GM12878 (cell line): Measurements from ENCODE around the gene REV1. TPM values are rescaled to one million over a fixed set of nuclear protein-coding genes. Genes with fewer than 3 reads are reported as not detected.

Source experiments
- ATAC-seq: fragments of 200-7000 bp; cut with Tn5 transposase; 3 replicates; pipeline ENCODE4 v1.9.1; 2020; ENCODE audit warnings: mild to moderate bottlenecking, moderate library complexity
- BruUV-seq: library from RNA; stranded (reverse); fragments of 400-500 nt; replicated peaks from 2 replicates; lab custom pipeline; 2021; lab: Mats Ljungman, UMichigan
- CTCF ChIA-PET: fragments of 300-600 bp; sonication (Branson Sonifier 250); formaldehyde crosslinking; extraction: SDS; loops from one replicate; lab custom pipeline; 2021; ENCODE audit warnings: inconsistent platforms; lab: Yijun Ruan, JAX
- POLR2A ChIA-PET: fragments of 350-600 bp; formaldehyde crosslinking; extraction: SDS; loops from one replicate; lab custom pipeline; 2021; ENCODE audit warnings: inconsistent platforms; lab: Charles Lee
- RAD21 ChIA-PET: fragments of 300-600 bp; sonication (Branson Sonifier 250); formaldehyde crosslinking; loops from one replicate; lab custom pipeline; 2023; ENCODE audit warnings: antibody characterized with exemption; ENCODE audit not compliant: unreplicated experiment; lab: Charles Lee
- SMC1A ChIA-PET: fragments of 300-600 bp; sonication (Branson Sonifier 250); formaldehyde crosslinking; loops from one replicate; lab custom pipeline; 2023; ENCODE audit not compliant: unreplicated experiment, uncharacterized antibody; lab: Charles Lee
- DNase-seq: peaks from one replicate; pipeline ENCODE4 v3.0.0-alpha.2; 2011; ENCODE audit warnings: low read depth, low spot score
- FAIRE-seq: peaks from 3 replicates; lab custom pipeline; 2011; peaks lifted over from hg19 to GRCh38; lab: Jason Lieb, UNC
- H2AFZ ChIP-seq: 2 replicates; pipeline ENCODE4 v1.6.0; 2011; ENCODE audit warnings: low read depth, low read length, control low read depth; ENCODE audit not compliant: control insufficient read depth
- H3K27ac ChIP-seq: 2 replicates; pipeline ENCODE4 v1.5.1; 2011; ENCODE audit warnings: control low read depth; ENCODE audit not compliant: control insufficient read depth, insufficient read depth
- H3K27me3 ChIP-seq, 2 experiments: replicated peaks in 1 of 2; 2 replicates each; pipeline versions ENCODE4 v1.6.0 to v1.6.1; 2011; ENCODE audit warnings: low read length in 1 of 2; ENCODE audit not compliant: control insufficient read depth in 2 of 2, insufficient read depth in 2 of 2
- H3K36me3 ChIP-seq, 2 experiments: 2 replicates each; pipeline ENCODE4 v1.5.1; 2011; ENCODE audit warnings: low read length in 1 of 2; ENCODE audit not compliant: control insufficient read depth in 2 of 2, insufficient read depth in 2 of 2
- H3K4me1 ChIP-seq: 2 replicates; pipeline ENCODE4 v1.6.1; 2011; ENCODE audit warnings: mild to moderate bottlenecking, low read length, moderate library complexity, mixed read lengths; ENCODE audit not compliant: control insufficient read depth, insufficient read depth
- H3K4me2 ChIP-seq: 2 replicates; pipeline ENCODE4 v1.6.0; 2011; ENCODE audit warnings: control low read depth; ENCODE audit not compliant: control insufficient read depth, insufficient read depth
- H3K4me3 ChIP-seq: fragments of 200-600 bp; sonication (generic); 2 replicates; pipeline ENCODE4 v1.5.1; 2016
- H3K79me2 ChIP-seq: 2 replicates; pipeline ENCODE4 v1.6.0; 2011; ENCODE audit warnings: low read length; ENCODE audit not compliant: control insufficient read depth, insufficient read depth
- H3K9ac ChIP-seq: 2 replicates; pipeline ENCODE4 v1.8.0; 2011; ENCODE audit warnings: low read length, control low read depth, mixed read lengths; ENCODE audit not compliant: control insufficient read depth, insufficient read depth
- H3K9me3 ChIP-seq: replicated peaks from 3 replicates; pipeline ENCODE4 v1.5.1; 2011; ENCODE audit warnings: mild to moderate bottlenecking, low read length; ENCODE audit not compliant: control insufficient read depth, insufficient read depth
- H4K20me1 ChIP-seq: 2 replicates; pipeline ENCODE4 v1.6.0; 2011; ENCODE audit not compliant: control insufficient read depth, insufficient read depth
- IKZF2 ChIP-seq, 2 experiments: fragments of 450-650 bp; IDR thresholded peaks; 2 replicates each; pipeline ENCODE4 v1.6.1; 2017; ENCODE audit warnings: mild to moderate bottlenecking in 2 of 2, moderate library complexity in 2 of 2
- NFYA ChIP-seq: IDR thresholded peaks from 2 replicates; pipeline ENCODE4 v1.6.1; 2011; ENCODE audit warnings: low read depth, mild to moderate bottlenecking, low read length, improper control_type of control experiment, borderline replicate concordance
- SMAD1 ChIP-seq: fragments of 450-650 bp; IDR thresholded peaks from 2 replicates; pipeline ENCODE4 v1.6.1; 2018; ENCODE audit warnings: mild to moderate bottlenecking, low read depth; ENCODE audit not compliant: partially characterized antibody
- TAF1 ChIP-seq: IDR thresholded peaks from 2 replicates; pipeline ENCODE4 v1.6.1; 2011; ENCODE audit warnings: mild to moderate bottlenecking, low read depth, low read length, borderline replicate concordance
- TCF3 ChIP-seq: IDR thresholded peaks from 2 replicates; pipeline ENCODE4 v1.6.1; 2012; ENCODE audit warnings: low read depth, mild to moderate bottlenecking, low read length, borderline replicate concordance; ENCODE audit not compliant: insufficient read depth
- WGBS: methylation state at CpG from one replicate; pipeline ENCODE4 v1.1.6; 2016; ENCODE audit warnings: low lambda C conversion rate; ENCODE audit not compliant: insufficient replicate concordance, insufficient coverage; ENCODE audit errors: missing lambda C conversion rate; 5-methylcytosine and 5-hydroxymethylcytosine counted together
- in situ Hi-C: fragments of 300-500 bp; cut with MboI; formaldehyde crosslinking; loops from 9 replicates; pipeline ENCODE4 v1.14.3; 2018; ENCODE audit warnings: mixed read lengths
- intact Hi-C: fragments of 100-400 bp; cut with micrococcal nuclease; formaldehyde crosslinking; loops from one replicate; pipeline ENCODE4 v1.14.2; 2022; ENCODE audit not compliant: unreplicated experiment
- polyA plus RNA-seq, 11 experiments: library from polyadenylated mRNA; depleted of rRNA in 4 of 11; unstranded in 6 of 11; stranded (reverse) in 5 of 11; fragments of >200 nt; fragmentation: Nextera tagmentation in 4 of 11; fragmentation: Illumina TruSeq in 1 of 11; extraction: Ambion mirVana in 4 of 11; extraction: Trizol in 1 of 11; gene quantifications; 1 replicate in 1 of 11; 2 replicates in 10 of 11; pipeline versions ENCODE4 v1.2.1 to v1.2.3, GENCODE V29; 2011 to 2016; ENCODE audit warnings: inconsistent platforms in 2 of 11, missing spikeins in 2 of 11, low read depth in 1 of 11
- total RNA-seq, 4 experiments: library from RNA; depleted of rRNA in 3 of 4; stranded (reverse); fragments of >200 nt in 3 of 4; fragmentation: Illumina TruSeq in 1 of 4; extraction: Trizol in 1 of 4; gene quantifications; 2 replicates each; pipeline versions ENCODE4 v1.2.1 to v1.2.3, GENCODE V29; 2013 to 2021
- TF ChIP-seq, protein P1 (sequence below): fragments of 450-650 bp; IDR thresholded peaks from 2 replicates; pipeline ENCODE4 v1.6.1; 2016; ENCODE audit warnings: mild to moderate bottlenecking

The REV1 gene
- total and polyA plus RNA-seq, 10 of the 15 experiments (the other 5 are each of a cell fraction or from before 2014, with no cell fraction given): 11.3 to 46.8 (median 29.0) TPM

DNA sequence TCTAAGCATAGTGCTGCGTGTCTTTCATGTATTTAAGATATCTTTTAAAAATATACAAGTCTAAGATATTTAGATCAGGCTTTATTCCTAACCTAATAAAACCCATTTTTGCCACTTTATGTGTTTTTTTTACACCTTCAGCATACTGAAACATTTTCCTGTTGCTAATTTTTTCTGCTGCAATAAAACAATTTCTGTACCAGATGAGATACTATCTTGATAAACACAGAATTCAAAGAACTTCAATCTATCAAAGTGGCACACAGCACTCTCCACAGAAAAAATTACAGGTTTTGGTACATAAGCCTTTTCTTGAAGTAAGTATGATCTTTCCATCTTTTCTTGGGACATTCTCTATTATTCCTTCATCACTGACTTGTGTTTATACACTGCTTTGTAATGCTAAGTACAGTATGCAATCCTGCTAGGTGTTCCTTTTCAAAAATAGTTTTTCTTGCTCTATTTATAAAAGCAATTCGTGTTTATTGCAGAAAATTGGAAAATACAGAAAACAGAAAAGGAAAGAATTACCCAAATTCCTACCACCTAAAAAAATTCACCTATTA lies 16.2 kb downstream of the REV1 start (continued):
- TF ChIP-seq, protein P1, sequence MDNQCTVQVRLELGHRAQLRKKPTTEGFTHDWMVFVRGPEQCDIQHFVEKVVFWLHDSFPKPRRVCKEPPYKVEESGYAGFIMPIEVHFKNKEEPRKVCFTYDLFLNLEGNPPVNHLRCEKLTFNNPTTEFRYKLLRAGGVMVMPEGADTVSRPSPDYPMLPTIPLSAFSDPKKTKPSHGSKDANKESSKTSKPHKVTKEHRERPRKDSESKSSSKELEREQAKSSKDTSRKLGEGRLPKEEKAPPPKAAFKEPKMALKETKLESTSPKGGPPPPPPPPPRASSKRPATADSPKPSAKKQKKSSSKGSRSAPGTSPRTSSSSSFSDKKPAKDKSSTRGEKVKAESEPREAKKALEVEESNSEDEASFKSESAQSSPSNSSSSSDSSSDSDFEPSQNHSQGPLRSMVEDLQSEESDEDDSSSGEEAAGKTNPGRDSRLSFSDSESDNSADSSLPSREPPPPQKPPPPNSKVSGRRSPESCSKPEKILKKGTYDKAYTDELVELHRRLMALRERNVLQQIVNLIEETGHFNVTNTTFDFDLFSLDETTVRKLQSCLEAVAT: no peak

GRCh38 chr2:99472600-99472960 lies 17.2 kb downstream of the REV1 start:
- FAIRE-seq (no peak), ATAC-seq (no peak; the same call in 2 of the 3 replicates), DNase-seq (no peak)
- Histone ChIP-seq H3K9ac (no peak overlapping the region), H3K36me3 (peaks cover 0 to 5% of the 10 kb centered on the region in 2 experiments; a peak in 1 of 4 replicates), H3K4me3 (no peak overlapping the region), H3K4me1 (no peaks in the 10 kb centered on the region), H3K79me2 (peaks cover 72% of the 10 kb centered on the region), H3K27me3 (no peaks in the 10 kb centered on the region), H2AFZ (no peak overlapping the region), H3K27ac (no peak overlapping the region), H4K20me1 (no peaks in the 10 kb centered on the region), H3K9me3 (no peaks in the 10 kb centered on the region; the same call in 1 of the 3 replicates), H3K4me2 (no peak overlapping the region)
- ChIA-PET RAD21 (no interaction called here), SMC1A (no interaction called here), POLR2A (no interaction called here), CTCF (interaction anchor here (1.0 to 1.9 kb wide), 2 partner anchors 32 to 38 kb away, joined by 3 to 5 read pairs; no protein-coding TSS in a partner anchor)
- in situ Hi-C loops: no loop called here
- TF ChIP-seq TAF1 (no peak), SMAD1 (no peak), NFYA (no peak), IKZF2 (IDR thresholded peaks at IDR 0.05) (no peak), TCF3 (no peak)
- intact Hi-C loops: no loop called here
- 100% methylated on average over 1 of the region's 1 CpG for WGBS
- BruUV-seq: no TSS peak
